Measurements from ENCODE around the gene PGGT1B. TPM values are rescaled to one million over a fixed set of nuclear protein-coding genes. Genes with fewer than 3 reads are reported as not detected.

The PGGT1B gene
- total RNA-seq, 1 experiment from 2014 or later: 59.7 TPM

- H3K27me3 ChIP-seq (ENCODE audit: insufficient read depth, low read length): no peaks in the 10 kb centered on the region
- TF ChIP-seq CTCF (conservative IDR thresholded peaks at IDR 0.05): no peak
- Mint-ChIP-seq H3K27me3 (ENCODE audit: low read depth) (no peaks in the 10 kb centered on the region), H3K27ac (no peak overlapping the region), H3K9me3 (peaks cover 0 to 7% of the 10 kb centered on the region in 2 experiments; a peak in 1 of 5 replicates), H3K4me1 (peaks cover 5 to 8% of the 10 kb centered on the region in 2 experiments), H3K4me3 (no peak overlapping the region), H3K36me3 (ENCODE audit: insufficient read depth in 1 of 3, low read depth in 3 of 3) (no peaks in the 10 kb centered on the region; a peak in 1 of 7 replicates)
- WGBS (ENCODE audit: extremely low coverage, insufficient read length, low lambda C conversion rate): no CpG with 5 or more reads among the region's 1 CpG
- H3K4ac ChIP-seq (ENCODE audit: low read depth, low read length): no peak overlapping the region
- H3K14ac ChIP-seq (ENCODE audit: insufficient read depth, low read length): no peak overlapping the region
- H2BK12ac ChIP-seq (ENCODE audit: insufficient read length, low read depth, low read length): no peak overlapping the region
- no peak overlapping the region for H2BK15ac ChIP-seq (ENCODE audit: low read depth, low read length)
- no peak for DNase-seq
- H4K5ac ChIP-seq (ENCODE audit: insufficient read length, low read depth, low read length): no peak overlapping the region
- H2BK5ac ChIP-seq (ENCODE audit: insufficient read length, low read length): no peak overlapping the region
- H4K91ac ChIP-seq (ENCODE audit: insufficient read length, low read depth, low read length): no peak overlapping the region
- no peak overlapping the region for H4K8ac ChIP-seq (replicated peaks; ENCODE audit: insufficient read length, low read depth, low read length)
- H3K23ac ChIP-seq (ENCODE audit: insufficient read length, low read depth, low read length): no peak overlapping the region
- no peak overlapping the region for H3K27ac ChIP-seq (ENCODE audit: insufficient read length, low read depth, low read length)
- H3K9me3 ChIP-seq (ENCODE audit: control insufficient read depth, low read depth, low read length): no peaks in the 10 kb centered on the region
- H3T11ph ChIP-seq (ENCODE audit: low read length): no peak overlapping the region
- no peak overlapping the region for H3K18ac ChIP-seq (ENCODE audit: insufficient read length, low read depth, low read length)
- no peak overlapping the region for H2AK5ac ChIP-seq (ENCODE audit: insufficient read length, low read length)
- no peak overlapping the region for H2BK120ac ChIP-seq (ENCODE audit: low read depth, low read length, poor library complexity, severe bottlenecking)
- H2AFZ ChIP-seq (ENCODE audit: low read length): no peak overlapping the region
- H4K20me1 ChIP-seq (ENCODE audit: control insufficient read depth, insufficient read depth, insufficient read length): no peaks in the 10 kb centered on the region
- H3K4me1 ChIP-seq (ENCODE audit: insufficient read depth, low read length): no peaks in the 10 kb centered on the region
- H3K9ac ChIP-seq (ENCODE audit: extremely low read depth, insufficient read length, low read length): no peak overlapping the region
- H3K79me1 ChIP-seq (ENCODE audit: insufficient read depth, low read depth, low read length, poor library complexity, severe bottlenecking): no peaks in the 10 kb centered on the region
- no peaks in the 10 kb centered on the region for H3K79me2 ChIP-seq (ENCODE audit: insufficient read depth, low read length)
- no peaks in the 10 kb centered on the region for H3K23me2 ChIP-seq (ENCODE audit: insufficient read length, low read depth, low read length, poor library complexity, severe bottlenecking)
- H3K56ac ChIP-seq (ENCODE audit: insufficient read length, low read depth, low read length): no peak overlapping the region
- no peak overlapping the region for H3K4me2 ChIP-seq (ENCODE audit: insufficient read depth, insufficient read length, low read length)
- no peak overlapping the region for H2BK20ac ChIP-seq (ENCODE audit: low read depth, low read length, poor library complexity, severe bottlenecking)
These were observed 43.4 kb upstream of the PGGT1B start for GRCh38 chr5:115306011-115306536.
